HEK293T (cell line): ENCODE measurements around the gene ANKDD1A.

Experiments used
- ARNT ChIP-seq: fragments of 450-650 bp; IDR thresholded peaks from 2 replicates; pipeline ENCODE4 v1.6.1; 2017; ENCODE audit warnings: mild to moderate bottlenecking
- BHLHE40 ChIP-seq: fragments of 450-650 bp; IDR thresholded peaks from 2 replicates; pipeline ENCODE4 v1.6.1; 2016; ENCODE audit warnings: mild to moderate bottlenecking, moderate library complexity, borderline replicate concordance
- CTBP1 ChIP-seq: fragments of 450-650 bp; IDR thresholded peaks from 2 replicates; pipeline ENCODE4 v1.6.1; 2016; ENCODE audit warnings: borderline replicate concordance
- FOXA1 ChIP-seq: fragments of 450-650 bp; IDR thresholded peaks from 2 replicates; pipeline ENCODE4 v1.6.1; 2016; ENCODE audit warnings: mild to moderate bottlenecking
- FOXK2 ChIP-seq: fragments of 450-650 bp; IDR thresholded peaks from 2 replicates; pipeline ENCODE4 v1.6.1; 2016; ENCODE audit warnings: mild to moderate bottlenecking
- FOXM1 ChIP-seq: fragments of 450-650 bp; IDR thresholded peaks from 2 replicates; pipeline ENCODE4 v1.6.1; 2017; ENCODE audit warnings: mild to moderate bottlenecking, borderline replicate concordance
- HDGF ChIP-seq: fragments of 450-650 bp; IDR thresholded peaks from 2 replicates; pipeline ENCODE4 v1.6.1; 2017; ENCODE audit warnings: antibody characterized with exemption, borderline replicate concordance
- L3MBTL2 ChIP-seq: fragments of 450-650 bp; conservative IDR thresholded peaks from 2 replicates; pipeline ENCODE4 v1.6.1; 2016; ENCODE audit warnings: mild to moderate bottlenecking
- SP1 ChIP-seq: fragments of 450-650 bp; IDR thresholded peaks from 2 replicates; pipeline ENCODE4 v1.6.1; 2017
- SUZ12 ChIP-seq: fragments of 450-650 bp; IDR thresholded peaks from 2 replicates; pipeline ENCODE4 v1.6.1; 2016; ENCODE audit warnings: mild to moderate bottlenecking
- TARDBP ChIP-seq: fragments of 450-650 bp; IDR thresholded peaks from 2 replicates; pipeline ENCODE4 v1.6.1; 2016
- ZNF384 ChIP-seq: fragments of 450-650 bp; IDR thresholded peaks from 2 replicates; pipeline ENCODE4 v1.6.1; 2016

- no peak for TF ChIP-seq BHLHE40
- TF ChIP-seq ZNF384: no peak
- TF ChIP-seq SUZ12: no peak
- no peak for TF ChIP-seq HDGF
- TF ChIP-seq FOXA1: no peak
- no peak for TF ChIP-seq SP1
- TF ChIP-seq FOXM1: no peak
- TF ChIP-seq FOXK2: no peak
- no peak for TF ChIP-seq L3MBTL2
- TF ChIP-seq CTBP1: no peak
- TF ChIP-seq TARDBP: no peak
- no peak for TF ChIP-seq ARNT
Measured at GRCh38 chr15:64861960-64862359, 49.7 kb upstream of the ANKDD1A start.
